Duodenal mucosa (tissue), 2 donors: ENCODE data around the gene FEZF1.
A peak's percentile ranks its signal among the peaks of the same experiment; 100 is the strongest.

Experiments used
- H3K27ac ChIP-seq: one replicate; pipeline ENCODE4 v1.7.0; 2013; ENCODE audit warnings: low read depth, low read length
- H3K27me3 ChIP-seq, 2 donors: one replicate each; pipeline ENCODE4 v1.7.0; 2013; ENCODE audit warnings: low read length in 2 of 2, control low read depth in 1 of 2; ENCODE audit not compliant: insufficient read depth in 2 of 2, control insufficient read depth in 1 of 2
- H3K36me3 ChIP-seq, 2 donors: one replicate each; pipeline ENCODE4 v1.7.0; 2013; ENCODE audit warnings: low read length in 2 of 2, control low read depth in 1 of 2; ENCODE audit not compliant: insufficient read depth in 2 of 2, control insufficient read depth in 1 of 2
- H3K4me1 ChIP-seq, 2 donors: one replicate each; pipeline ENCODE4 v1.7.0; 2013; ENCODE audit warnings: low read length in 2 of 2, control low read depth in 1 of 2; ENCODE audit not compliant: insufficient read depth in 2 of 2, control insufficient read depth in 1 of 2
- H3K4me3 ChIP-seq, 2 donors: one replicate each; pipeline ENCODE4 v1.7.0; 2013; ENCODE audit warnings: low read length in 2 of 2, low read depth in 1 of 2
- H3K9ac ChIP-seq, 2 donors: one replicate each; pipeline ENCODE4 v1.7.0; 2013; ENCODE audit warnings: low read length in 2 of 2, low read depth in 1 of 2
- H3K9me3 ChIP-seq, 2 donors: one replicate each; pipeline ENCODE4 v1.7.0; 2013; ENCODE audit warnings: low read length in 2 of 2, control low read depth in 1 of 2; ENCODE audit not compliant: control insufficient read depth in 1 of 2

Gene FEZF1

GRCh38 chr7:122307228-122307621 lies 2.7 kb upstream of the FEZF1 start:
- H3K4me3 ChIP-seq = no peak overlapping the region
- H3K9ac ChIP-seq = no peak overlapping the region

GRCh38 chr7:122306320-122307227 lies 2.0 kb upstream of the FEZF1 start:
- Histone ChIP-seq H3K4me1 (peaks cover 22 to 30% of the 10 kb centered on the region in 2 donors), H3K36me3 (no peaks in the 10 kb centered on the region), H3K4me3 (peak overlapping the region in 1 of 2 donors; percentile 41), H3K9me3 (no peaks in the 10 kb centered on the region), H3K9ac (no peak overlapping the region), H3K27me3 (peaks cover 95 to 99% of the 10 kb centered on the region in 2 donors), H3K27ac (no peak overlapping the region)

More at GRCh38 chr7:122307228-122307621, 2.7 kb upstream of the FEZF1 start:
- Histone ChIP-seq H3K27me3 (peaks cover 95 to 99% of the 10 kb centered on the region in 2 donors), H3K9me3 (no peaks in the 10 kb centered on the region), H3K4me1 (peaks cover 22 to 27% of the 10 kb centered on the region in 2 donors), H3K36me3 (no peaks in the 10 kb centered on the region), H3K27ac (no peak overlapping the region)

GRCh38 chr7:122305475-122306319 lies 1.1 kb upstream of the FEZF1 start:
- Histone ChIP-seq H3K9me3 (no peaks in the 10 kb centered on the region), H3K4me3 (peak overlapping the region; percentile 38 to 41), H3K27ac (no peak overlapping the region), H3K36me3 (no peaks in the 10 kb centered on the region), H3K9ac (no peak overlapping the region), H3K4me1 (peaks cover 20 to 30% of the 10 kb centered on the region in 2 donors), H3K27me3 (peaks cover 94 to 99% of the 10 kb centered on the region in 2 donors)

DNA sequence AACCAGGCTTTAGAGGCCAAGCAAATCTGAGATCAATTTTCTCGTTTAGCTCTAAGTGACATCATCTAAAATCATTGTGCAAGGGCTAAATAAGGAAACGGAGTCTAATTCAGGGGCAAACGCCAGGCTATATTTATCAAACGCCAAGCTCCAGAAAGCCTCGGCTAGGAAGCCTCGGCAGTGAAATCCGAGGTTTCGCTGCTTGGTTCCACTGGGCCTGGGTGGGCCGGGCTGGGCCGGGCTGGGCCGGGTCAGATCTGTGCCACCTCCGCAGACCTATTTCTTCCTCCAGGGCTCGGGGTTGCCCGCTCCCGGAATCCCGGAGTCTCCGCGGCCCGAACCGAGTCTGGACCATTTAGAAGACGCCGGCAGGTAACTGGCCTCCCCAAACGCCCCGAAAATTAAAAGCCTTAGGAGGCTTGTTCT lies 459 bp upstream of the FEZF1 start:
- Histone ChIP-seq H3K27ac (no peak overlapping the region), H3K9me3 (no peaks in the 10 kb centered on the region), H3K36me3 (no peaks in the 10 kb centered on the region), H3K9ac (no peak overlapping the region), H3K27me3 (peaks cover 92 to 99% of the 10 kb centered on the region in 2 donors), H3K4me3 (peak overlapping the region; percentile 38 to 41), H3K4me1 (peaks cover 17 to 25% of the 10 kb centered on the region in 2 donors)

DNA sequence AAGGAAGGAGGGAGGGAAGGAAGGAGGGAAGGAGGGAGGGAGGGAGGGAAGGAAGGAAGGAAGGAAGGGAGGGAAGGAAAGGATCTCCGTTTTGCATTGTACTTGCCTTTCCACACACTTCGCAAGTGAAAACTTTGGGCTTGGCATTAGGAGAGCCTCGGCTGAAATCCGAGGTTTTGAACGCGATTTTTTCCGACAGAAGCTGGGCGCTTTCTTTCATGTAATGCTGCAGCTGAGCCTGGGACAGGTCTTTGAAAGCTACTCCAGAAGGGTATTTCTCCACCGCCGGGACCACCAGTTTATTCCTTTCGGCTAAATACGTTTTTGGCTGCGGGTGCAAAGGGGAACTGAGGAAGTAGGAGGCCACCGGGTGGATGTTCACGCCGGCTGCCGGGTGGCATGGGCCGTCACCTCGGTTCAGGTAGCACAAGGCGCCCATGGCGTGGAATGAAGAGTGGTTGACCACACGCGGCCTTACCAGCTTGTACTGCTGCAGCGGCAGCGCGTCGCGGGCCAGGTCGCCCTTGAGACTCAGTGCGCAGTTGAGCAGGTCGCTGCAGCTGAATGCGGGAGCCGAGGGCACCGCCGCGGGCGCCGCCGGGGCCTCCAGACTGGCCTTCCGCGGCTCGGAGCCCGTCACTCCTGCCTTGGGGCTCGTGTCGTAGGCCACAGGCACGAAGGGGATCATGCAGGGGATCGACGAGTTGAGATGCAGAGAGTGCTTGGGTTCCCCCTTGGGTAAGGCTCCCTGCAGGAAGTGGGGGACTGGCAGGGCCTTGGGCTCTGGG lies 825 bp downstream of the FEZF1 start:
- peaks cover 21 to 31% of the 10 kb centered on the region in 2 donors for H3K4me1 ChIP-seq
- H3K4me3 ChIP-seq = no peak overlapping the region
- no peaks in the 10 kb centered on the region for H3K9me3 ChIP-seq
- no peak overlapping the region for H3K27ac ChIP-seq
- no peak overlapping the region for H3K9ac ChIP-seq
- H3K27me3 ChIP-seq = peaks cover 90 to 98% of the 10 kb centered on the region in 2 donors
- no peaks in the 10 kb centered on the region for H3K36me3 ChIP-seq

GRCh38 chr7:122302761-122303530 lies 1.6 kb downstream of the FEZF1 start:
- Histone ChIP-seq H3K36me3 (no peaks in the 10 kb centered on the region), H3K27ac (no peak overlapping the region), H3K9me3 (no peaks in the 10 kb centered on the region), H3K9ac (no peak overlapping the region), H3K27me3 (peaks cover 87 to 98% of the 10 kb centered on the region in 2 donors), H3K4me1 (peaks cover 21 to 31% of the 10 kb centered on the region in 2 donors), H3K4me3 (no peak overlapping the region)

DNA sequence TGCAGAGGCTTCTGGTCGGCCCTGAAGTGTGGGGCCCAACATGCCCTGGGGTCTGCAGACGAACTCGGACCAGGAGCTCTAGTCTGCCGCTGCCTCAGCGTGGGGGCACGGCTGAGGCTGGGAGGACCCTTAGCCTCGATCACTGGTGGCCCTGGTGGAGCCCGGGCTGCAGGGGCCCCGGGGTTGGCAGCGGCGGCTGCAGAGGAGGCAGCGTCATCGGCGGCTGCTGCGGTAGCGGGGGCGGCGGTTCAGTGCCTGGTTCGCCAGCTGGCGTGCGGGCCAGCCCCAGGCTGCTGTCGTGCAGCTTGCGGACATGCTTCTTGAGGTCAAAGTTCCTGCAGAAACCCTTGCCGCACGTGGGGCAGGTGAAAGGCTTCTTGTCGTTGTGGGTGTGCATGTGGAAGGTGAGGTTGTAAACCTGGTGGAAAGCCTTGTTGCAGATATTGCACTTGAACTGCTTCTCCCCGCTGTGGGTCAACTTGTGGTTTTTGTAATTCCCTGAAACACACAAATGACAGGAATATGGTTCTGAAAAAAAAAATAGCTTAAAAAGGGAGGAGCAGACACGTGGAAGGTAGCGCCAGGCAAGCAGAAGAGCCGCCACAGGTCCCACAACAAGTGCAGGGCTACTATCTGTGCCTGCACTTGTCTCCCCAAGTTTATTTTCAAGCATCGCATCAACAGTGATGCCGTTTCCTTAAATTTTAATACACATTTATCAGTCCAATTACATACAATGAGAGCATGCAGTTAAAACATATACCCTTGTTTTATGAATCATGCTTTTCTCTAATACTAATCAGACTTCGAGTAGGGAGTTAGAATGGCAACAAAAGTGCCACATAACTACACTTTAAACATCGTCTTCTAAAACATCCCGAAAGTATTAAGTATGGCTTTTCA lies 2.4 kb downstream of the FEZF1 start:
- Histone ChIP-seq H3K9me3 (no peaks in the 10 kb centered on the region), H3K36me3 (no peaks in the 10 kb centered on the region), H3K27me3 (peaks cover 82 to 97% of the 10 kb centered on the region in 2 donors), H3K9ac (no peak overlapping the region), H3K4me1 (peaks cover 21 to 31% of the 10 kb centered on the region in 2 donors), H3K4me3 (no peak overlapping the region), H3K27ac (no peak overlapping the region)

GRCh38 chr7:122300956-122301833 lies 3.4 kb downstream of the FEZF1 start:
- H3K9ac ChIP-seq = no peak overlapping the region
- no peaks in the 10 kb centered on the region for H3K9me3 ChIP-seq
- H3K36me3 ChIP-seq = no peaks in the 10 kb centered on the region
- peaks cover 74 to 90% of the 10 kb centered on the region in 2 donors for H3K27me3 ChIP-seq
- H3K27ac ChIP-seq = no peak overlapping the region
- no peak overlapping the region for H3K4me3 ChIP-seq
- H3K4me1 ChIP-seq = peaks cover 21 to 31% of the 10 kb centered on the region in 2 donors
